ENCODE data around the gene DSCAM. TPM values are rescaled to one million over a fixed set of nuclear protein-coding genes. Genes with fewer than 3 reads are reported as not detected.

DSCAM gene
- total RNA-seq, 1 donor from 2014 or later, result 4.4 TPM

GRCh38 chr21:40797891-40798290 lies 49.1 kb downstream of the DSCAM start:
- no peak for DNase-seq
- no peak overlapping the region for H3K27ac Mint-ChIP-seq (ENCODE audit: unreplicated experiment)
- peaks cover 19% of the 10 kb centered on the region for H3K36me3 Mint-ChIP-seq (ENCODE audit: unreplicated experiment)
- H3K4me1 Mint-ChIP-seq (ENCODE audit: low read depth, unreplicated experiment), result peaks cover 3% of the 10 kb centered on the region
- H3K27me3 Mint-ChIP-seq (ENCODE audit: unreplicated experiment), result peaks cover 2% of the 10 kb centered on the region
- H3K9me3 Mint-ChIP-seq (ENCODE audit: unreplicated experiment), result peaks cover 5% of the 10 kb centered on the region
- H3K4me3 Mint-ChIP-seq (ENCODE audit: unreplicated experiment), result no peak overlapping the region
- TF ChIP-seq CTCF (IDR thresholded peaks at IDR 0.05; ENCODE audit: partially characterized antibody, unreplicated experiment), result no peak

GRCh38 chr21:40797410-40797809 lies 49.5 kb downstream of the DSCAM start:
- Mint-ChIP-seq H3K4me3 (ENCODE audit: unreplicated experiment) (no peak overlapping the region), H3K27me3 (ENCODE audit: unreplicated experiment) (peaks cover 2% of the 10 kb centered on the region), H3K4me1 (ENCODE audit: low read depth, unreplicated experiment) (peaks cover 6% of the 10 kb centered on the region), H3K9me3 (ENCODE audit: unreplicated experiment) (peaks cover 6% of the 10 kb centered on the region), H3K27ac (ENCODE audit: unreplicated experiment) (no peak overlapping the region), H3K36me3 (ENCODE audit: unreplicated experiment) (peaks cover 18% of the 10 kb centered on the region)
- DNase-seq, result no peak
- no peak for TF ChIP-seq CTCF (IDR thresholded peaks at IDR 0.05; ENCODE audit: partially characterized antibody, unreplicated experiment)

- Mint-ChIP-seq H3K4me1 (ENCODE audit: low read depth, unreplicated experiment) (peaks cover 6% of the 10 kb centered on the region), H3K9me3 (ENCODE audit: unreplicated experiment) (peaks cover 6% of the 10 kb centered on the region), H3K4me3 (ENCODE audit: unreplicated experiment) (no peak overlapping the region), H3K27me3 (ENCODE audit: unreplicated experiment) (peaks cover 2% of the 10 kb centered on the region), H3K27ac (ENCODE audit: unreplicated experiment) (no peak overlapping the region), H3K36me3 (ENCODE audit: unreplicated experiment) (peaks cover 14% of the 10 kb centered on the region)
- TF ChIP-seq CTCF (IDR thresholded peaks at IDR 0.05; ENCODE audit: partially characterized antibody, unreplicated experiment), result no peak
- no peak for DNase-seq
Observed at GRCh38 chr21:40796464-40796863, 50.5 kb downstream of the DSCAM start.

- peaks cover 6% of the 10 kb centered on the region for H3K9me3 Mint-ChIP-seq (ENCODE audit: unreplicated experiment)
- DNase-seq, result no peak
- peaks cover 2% of the 10 kb centered on the region for H3K27me3 Mint-ChIP-seq (ENCODE audit: unreplicated experiment)
- H3K4me1 Mint-ChIP-seq (ENCODE audit: low read depth, unreplicated experiment), result peaks cover 6% of the 10 kb centered on the region
- TF ChIP-seq CTCF (IDR thresholded peaks at IDR 0.05; ENCODE audit: partially characterized antibody, unreplicated experiment), result no peak
- peaks cover 8% of the 10 kb centered on the region for H3K36me3 Mint-ChIP-seq (ENCODE audit: unreplicated experiment)
- H3K27ac Mint-ChIP-seq (ENCODE audit: unreplicated experiment), result no peak overlapping the region
- H3K4me3 Mint-ChIP-seq (ENCODE audit: unreplicated experiment), result no peak overlapping the region
Observed at GRCh38 chr21:40795313-40795712, 51.6 kb downstream of the DSCAM start.

GRCh38 chr21:40792691-40793456 lies 54.1 kb downstream of the DSCAM start:
- no peaks in the 10 kb centered on the region for H3K27me3 Mint-ChIP-seq (ENCODE audit: unreplicated experiment)
- no peak for TF ChIP-seq CTCF (IDR thresholded peaks at IDR 0.05; ENCODE audit: partially characterized antibody, unreplicated experiment)
- peak overlapping the region; percentile 84 for H3K27ac Mint-ChIP-seq (ENCODE audit: unreplicated experiment)
- no peaks in the 10 kb centered on the region for H3K36me3 Mint-ChIP-seq (ENCODE audit: unreplicated experiment)
- no peak for DNase-seq
- peaks cover 1% of the 10 kb centered on the region for H3K9me3 Mint-ChIP-seq (ENCODE audit: unreplicated experiment)
- peaks cover 6% of the 10 kb centered on the region for H3K4me1 Mint-ChIP-seq (ENCODE audit: low read depth, unreplicated experiment)
- H3K4me3 Mint-ChIP-seq (ENCODE audit: unreplicated experiment), result no peak overlapping the region
